PC-3 (cell line): ENCODE data around the gene TRIM42.

ENCODE experiments used
- EZH2 ChIP-seq: fragments of 300-600 bp; sonication (generic); IDR thresholded peaks from one replicate; pipeline ENCODE4 v1.6.1; 2017; ENCODE audit warnings: antibody characterized with exemption, mild to moderate bottlenecking, low read length; ENCODE audit not compliant: unreplicated experiment
- TF ChIP-seq, protein P1 (sequence below): fragments of 300-600 bp; sonication (generic); conservative IDR thresholded peaks from 2 replicates; pipeline ENCODE4 v1.5.1; 2017; ENCODE audit warnings: antibody characterized with exemption, low read depth, mild to moderate bottlenecking, low read length

DNA sequence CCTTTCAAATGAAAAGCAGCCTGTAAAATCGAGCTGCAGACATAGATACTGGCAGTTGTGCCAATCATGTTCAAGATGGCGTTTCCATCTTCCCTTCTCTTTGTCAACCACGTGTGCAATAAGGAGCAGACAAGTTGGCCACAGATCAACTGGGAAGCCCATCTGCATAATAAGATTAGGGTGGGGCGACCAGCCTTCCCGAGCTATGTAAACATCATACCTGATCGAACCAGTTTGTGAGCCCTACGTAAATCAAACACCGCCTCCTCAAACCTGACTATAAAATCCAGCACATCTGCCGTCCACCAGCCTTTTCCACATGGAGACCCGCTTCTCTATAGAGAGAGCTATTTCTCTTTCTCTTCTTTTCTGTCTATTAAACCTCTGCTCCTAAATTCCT, 37.2 kb downstream of the TRIM42 start:
- TF ChIP-seq, protein P1, sequence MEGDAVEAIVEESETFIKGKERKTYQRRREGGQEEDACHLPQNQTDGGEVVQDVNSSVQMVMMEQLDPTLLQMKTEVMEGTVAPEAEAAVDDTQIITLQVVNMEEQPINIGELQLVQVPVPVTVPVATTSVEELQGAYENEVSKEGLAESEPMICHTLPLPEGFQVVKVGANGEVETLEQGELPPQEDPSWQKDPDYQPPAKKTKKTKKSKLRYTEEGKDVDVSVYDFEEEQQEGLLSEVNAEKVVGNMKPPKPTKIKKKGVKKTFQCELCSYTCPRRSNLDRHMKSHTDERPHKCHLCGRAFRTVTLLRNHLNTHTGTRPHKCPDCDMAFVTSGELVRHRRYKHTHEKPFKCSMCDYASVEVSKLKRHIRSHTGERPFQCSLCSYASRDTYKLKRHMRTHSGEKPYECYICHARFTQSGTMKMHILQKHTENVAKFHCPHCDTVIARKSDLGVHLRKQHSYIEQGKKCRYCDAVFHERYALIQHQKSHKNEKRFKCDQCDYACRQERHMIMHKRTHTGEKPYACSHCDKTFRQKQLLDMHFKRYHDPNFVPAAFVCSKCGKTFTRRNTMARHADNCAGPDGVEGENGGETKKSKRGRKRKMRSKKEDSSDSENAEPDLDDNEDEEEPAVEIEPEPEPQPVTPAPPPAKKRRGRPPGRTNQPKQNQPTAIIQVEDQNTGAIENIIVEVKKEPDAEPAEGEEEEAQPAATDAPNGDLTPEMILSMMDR = no peak
- no peak for TF ChIP-seq EZH2
